Ascending aorta (tissue), 2 donors: ENCODE measurements around the gene DNAJB14. TPM values are rescaled to one million over a fixed set of nuclear protein-coding genes. Genes with fewer than 3 reads are reported as not detected.

ENCODE experiments used
- DNase-seq, 2 donors: peaks; one replicate each; pipeline ENCODE4 v3.0.0-alpha.2; 2019; ENCODE audit warnings: low spot score in 2 of 2
- H3K27ac ChIP-seq, 2 donors: fragments of 200-600 bp; sonication (generic); one replicate each; pipeline ENCODE4 v1.5.1; 2016 to 2017; ENCODE audit warnings: mild to moderate bottlenecking in 1 of 2
- H3K27me3 ChIP-seq: fragments of 200-600 bp; sonication (generic); one replicate; pipeline ENCODE4 v1.5.1; 2017
- H3K36me3 ChIP-seq, 2 donors: fragments of 200-600 bp; sonication (generic); one replicate each; pipeline ENCODE4 v1.5.1; 2016
- H3K4me1 ChIP-seq, 2 donors: fragments of 200-600 bp; sonication (generic); one replicate each; pipeline ENCODE4 v1.5.1; 2016 to 2017; ENCODE audit warnings: mild to moderate bottlenecking in 1 of 2
- H3K4me3 ChIP-seq, 2 donors: fragments of 200-600 bp; sonication (generic); one replicate each; pipeline ENCODE4 v1.5.1; 2016 to 2017; ENCODE audit warnings: mild to moderate bottlenecking in 1 of 2
- H3K9me3 ChIP-seq, 2 donors: fragments of 200-600 bp; sonication (generic); one replicate each; pipeline ENCODE4 v1.5.1; 2016
- intact Hi-C: fragments of 100-400 bp; cut with DNase I; formaldehyde crosslinking; loops from one replicate; pipeline ENCODE4 v1.15.1; 2023
- total RNA-seq: library from RNA; depleted of rRNA; stranded (reverse); fragments of >200 nt; gene quantifications from one replicate; pipeline ENCODE4 v1.1.0, GENCODE V29; 2016
- TF ChIP-seq, protein P1 (sequence below), 3 experiments: fragments of 200-600 bp in 2 of 3; fragments of 450-650 bp in 1 of 3; sonication (generic) in 2 of 3; IDR thresholded peaks; one replicate each; pipeline ENCODE4 v1.5.1; 2016 to 2019; ENCODE audit warnings: antibody characterized with exemption in 3 of 3, mild to moderate bottlenecking in 1 of 3, moderate library complexity in 1 of 3

The DNAJB14 gene
- total RNA-seq, 1 donor from 2014 or later: 15.5 TPM

DNA sequence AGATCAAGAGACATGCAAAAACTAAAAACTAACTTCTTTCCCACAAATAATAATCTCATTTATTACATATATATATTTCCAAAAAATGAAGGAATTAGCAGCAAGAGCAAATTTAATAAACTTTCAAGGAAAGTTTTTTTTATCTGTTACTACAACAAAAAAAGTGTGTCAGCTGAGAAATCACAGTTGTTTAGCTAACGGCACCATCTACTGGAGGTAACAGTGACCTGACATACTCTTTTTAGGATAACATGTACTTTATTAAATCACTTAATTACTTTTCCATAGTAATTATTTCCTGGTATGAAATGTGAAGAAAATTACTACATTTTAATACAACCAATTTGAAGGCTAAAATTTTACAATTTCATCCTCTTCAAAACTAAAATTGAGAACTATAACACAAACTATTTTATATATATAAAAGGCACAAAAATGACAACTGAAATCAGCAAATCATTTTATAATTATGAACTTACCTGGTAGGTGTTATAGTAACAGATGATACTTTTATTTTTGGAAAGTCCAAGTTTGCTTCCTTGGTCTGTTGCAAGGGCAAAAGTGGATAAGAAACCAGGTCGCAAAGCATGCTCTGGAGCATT is 61.3 kb downstream of the DNAJB14 start:
- Histone ChIP-seq H3K4me1 (no peaks in the 10 kb centered on the region), H3K9me3 (no peaks in the 10 kb centered on the region), H3K27me3 (no peaks in the 10 kb centered on the region), H3K27ac (no peak overlapping the region), H3K36me3 (peaks cover 35 to 45% of the 10 kb centered on the region in 2 donors), H3K4me3 (no peak overlapping the region)
- TF ChIP-seq, protein P1, sequence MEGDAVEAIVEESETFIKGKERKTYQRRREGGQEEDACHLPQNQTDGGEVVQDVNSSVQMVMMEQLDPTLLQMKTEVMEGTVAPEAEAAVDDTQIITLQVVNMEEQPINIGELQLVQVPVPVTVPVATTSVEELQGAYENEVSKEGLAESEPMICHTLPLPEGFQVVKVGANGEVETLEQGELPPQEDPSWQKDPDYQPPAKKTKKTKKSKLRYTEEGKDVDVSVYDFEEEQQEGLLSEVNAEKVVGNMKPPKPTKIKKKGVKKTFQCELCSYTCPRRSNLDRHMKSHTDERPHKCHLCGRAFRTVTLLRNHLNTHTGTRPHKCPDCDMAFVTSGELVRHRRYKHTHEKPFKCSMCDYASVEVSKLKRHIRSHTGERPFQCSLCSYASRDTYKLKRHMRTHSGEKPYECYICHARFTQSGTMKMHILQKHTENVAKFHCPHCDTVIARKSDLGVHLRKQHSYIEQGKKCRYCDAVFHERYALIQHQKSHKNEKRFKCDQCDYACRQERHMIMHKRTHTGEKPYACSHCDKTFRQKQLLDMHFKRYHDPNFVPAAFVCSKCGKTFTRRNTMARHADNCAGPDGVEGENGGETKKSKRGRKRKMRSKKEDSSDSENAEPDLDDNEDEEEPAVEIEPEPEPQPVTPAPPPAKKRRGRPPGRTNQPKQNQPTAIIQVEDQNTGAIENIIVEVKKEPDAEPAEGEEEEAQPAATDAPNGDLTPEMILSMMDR (IDR thresholded peaks at IDR 0.05): peak in 1 of 3 experiments; percentile 50
- intact Hi-C loops: loop anchor here (2.0 kb wide), 1 partner anchor 324 kb away; no protein-coding TSS in a partner anchor
- no peak for DNase-seq

DNA sequence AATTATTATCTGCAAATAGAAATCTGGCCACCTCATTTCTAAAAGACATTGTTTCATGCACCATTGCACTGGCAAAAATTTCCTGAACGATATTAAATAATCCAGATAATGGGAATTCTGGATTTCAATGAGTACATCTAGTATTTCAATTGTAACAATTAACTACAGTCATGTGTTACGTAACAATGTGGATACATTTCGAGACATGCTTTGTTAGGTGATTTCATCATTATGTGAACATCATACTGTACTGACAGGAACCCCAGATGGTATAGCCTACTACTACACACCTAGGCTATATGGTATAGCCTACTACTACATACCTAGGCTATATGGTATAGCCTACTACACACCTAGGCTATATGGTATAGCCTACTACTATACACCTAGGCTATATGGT is 67.0 kb downstream of the DNAJB14 start:
- intact Hi-C loops: no loop called here
- no peaks in the 10 kb centered on the region for H3K27me3 ChIP-seq
- no peak for DNase-seq
- H3K9me3 ChIP-seq: no peaks in the 10 kb centered on the region
- no peak overlapping the region for H3K27ac ChIP-seq
- H3K4me3 ChIP-seq: no peak overlapping the region
- TF ChIP-seq, protein P1 (IDR thresholded peaks at IDR 0.05): no peak
- no peaks in the 10 kb centered on the region for H3K4me1 ChIP-seq
- H3K36me3 ChIP-seq: peaks cover 35 to 59% of the 10 kb centered on the region in 2 donors

DNA sequence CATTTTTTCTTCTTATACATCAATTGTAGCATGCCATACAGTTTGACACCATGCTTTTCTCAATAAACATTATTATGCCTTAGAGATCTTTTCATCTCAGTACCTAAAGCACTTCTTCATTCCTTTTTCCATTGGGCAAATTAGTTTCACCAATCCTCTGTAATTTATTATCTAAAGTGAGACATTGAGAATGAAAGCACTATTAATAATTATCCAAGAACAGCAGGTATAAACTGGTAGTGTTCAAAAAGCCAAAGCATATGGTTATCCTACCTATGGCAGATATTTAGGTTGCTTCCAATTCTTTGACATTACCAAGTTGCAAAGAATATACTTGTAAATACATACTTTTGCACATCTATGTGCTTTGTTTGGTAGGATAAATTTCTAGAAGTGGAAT is 67.8 kb downstream of the DNAJB14 start:
- intact Hi-C loops: no loop called here
- Histone ChIP-seq H3K27me3 (no peaks in the 10 kb centered on the region), H3K9me3 (no peaks in the 10 kb centered on the region), H3K4me1 (no peaks in the 10 kb centered on the region), H3K36me3 (peaks cover 31 to 52% of the 10 kb centered on the region in 2 donors), H3K4me3 (no peak overlapping the region), H3K27ac (no peak overlapping the region)
- TF ChIP-seq, protein P1 (IDR thresholded peaks at IDR 0.05): no peak
- DNase-seq: no peak

DNA sequence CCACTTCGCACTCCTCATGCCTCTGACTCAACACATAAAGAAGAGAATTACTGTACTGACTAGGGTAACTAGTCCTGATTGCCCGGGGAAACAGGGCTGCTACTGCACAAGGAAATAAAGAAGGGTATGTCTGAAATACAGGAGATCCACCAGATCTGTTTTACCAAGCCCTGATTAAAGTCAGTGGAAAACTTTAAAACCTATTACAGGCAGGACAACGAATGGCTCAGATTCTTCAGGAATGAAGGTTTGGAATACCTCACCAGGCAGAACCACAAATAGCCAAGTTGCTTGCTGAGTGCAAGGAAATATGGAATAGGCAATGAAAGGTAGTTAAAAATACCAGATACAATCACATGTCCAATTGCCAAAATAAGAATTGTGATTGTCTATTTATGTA is 69.5 kb downstream of the DNAJB14 start:
- no peaks in the 10 kb centered on the region for H3K27me3 ChIP-seq
- H3K9me3 ChIP-seq: no peaks in the 10 kb centered on the region
- intact Hi-C loops: no loop called here
- peaks cover 25 to 36% of the 10 kb centered on the region in 2 donors for H3K36me3 ChIP-seq
- TF ChIP-seq, protein P1 (IDR thresholded peaks at IDR 0.05): no peak
- H3K4me1 ChIP-seq: no peaks in the 10 kb centered on the region
- no peak for DNase-seq
- H3K27ac ChIP-seq: no peak overlapping the region
- H3K4me3 ChIP-seq: no peak overlapping the region

DNA sequence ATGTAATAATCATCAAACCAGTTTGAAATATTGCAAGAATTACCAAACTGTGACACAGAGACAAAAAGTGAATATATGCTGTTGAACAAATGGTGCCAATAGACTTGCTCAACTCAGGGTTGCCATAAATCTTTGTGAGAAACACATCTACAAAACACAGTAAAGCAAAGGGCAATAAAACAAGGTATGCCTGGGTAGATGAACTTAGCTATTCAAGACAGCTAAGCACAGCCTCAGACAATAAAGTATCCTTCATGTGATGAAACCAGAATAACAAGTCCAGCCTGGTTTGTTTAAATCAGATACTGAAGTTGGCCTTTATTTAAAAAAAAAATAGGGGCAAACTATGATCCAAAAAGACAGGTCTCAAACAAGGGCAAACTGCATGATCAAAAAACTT is 71.3 kb downstream of the DNAJB14 start:
- Histone ChIP-seq H3K27ac (no peak overlapping the region), H3K36me3 (peaks cover 7 to 17% of the 10 kb centered on the region in 2 donors), H3K27me3 (no peaks in the 10 kb centered on the region), H3K9me3 (no peaks in the 10 kb centered on the region), H3K4me1 (no peaks in the 10 kb centered on the region), H3K4me3 (no peak overlapping the region)
- intact Hi-C loops: no loop called here
- TF ChIP-seq, protein P1 (IDR thresholded peaks at IDR 0.05): no peak
- no peak for DNase-seq

DNA sequence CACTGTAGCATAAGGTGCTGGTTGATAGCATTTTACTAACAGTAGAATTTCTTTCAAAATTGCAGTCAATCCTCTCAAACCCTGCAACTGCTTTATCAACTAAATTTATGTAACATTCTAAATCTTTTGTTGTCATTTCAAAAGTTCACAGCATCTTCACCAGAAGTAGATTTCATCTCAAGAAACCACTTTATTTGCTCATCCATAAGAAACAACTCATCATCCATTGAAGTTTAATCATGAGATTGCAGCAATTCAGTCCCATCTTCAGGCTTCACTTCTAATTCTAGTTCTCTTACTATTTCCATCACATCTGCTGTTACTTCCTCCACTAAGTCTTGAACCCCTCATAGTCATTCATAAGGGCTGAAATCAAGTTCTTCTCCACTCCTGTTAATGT is 73.8 kb downstream of the DNAJB14 start:
- H3K9me3 ChIP-seq: no peaks in the 10 kb centered on the region
- H3K27me3 ChIP-seq: no peaks in the 10 kb centered on the region
- no peaks in the 10 kb centered on the region for H3K4me1 ChIP-seq
- TF ChIP-seq, protein P1 (IDR thresholded peaks at IDR 0.05): no peak
- no peak for DNase-seq
- intact Hi-C loops: no loop called here
- H3K27ac ChIP-seq: no peak overlapping the region
- no peak overlapping the region for H3K4me3 ChIP-seq
- H3K36me3 ChIP-seq: no peaks in the 10 kb centered on the region
